Endothelial cell of umbilical vein (primary cell): ENCODE results near the gene PLPPR5.

Source experiments
- EZH2 ChIP-seq: IDR thresholded peaks from 2 replicates; pipeline ENCODE4 v1.6.1; 2012; ENCODE audit warnings: borderline replicate concordance, low read depth, mild to moderate bottlenecking, moderate library complexity, low read length, inconsistent platforms; ENCODE audit not compliant: severe bottlenecking
- POLR2A ChIP-seq: IDR thresholded peaks from 2 replicates; pipeline ENCODE4 v1.6.1; 2012; ENCODE audit warnings: low read depth, mild to moderate bottlenecking, control low read depth, low read length
- POLR2AphosphoS5 ChIP-seq: IDR thresholded peaks from 2 replicates; pipeline ENCODE4 v1.6.1; 2012; ENCODE audit warnings: low read depth, mild to moderate bottlenecking, control low read depth, low read length, moderate library complexity; ENCODE audit not compliant: insufficient read depth
- TF ChIP-seq, protein P1 (sequence below), 2 donors: IDR thresholded peaks; 1 replicate in 1 of 2; 2 replicates in 1 of 2; pipeline ENCODE4 v1.5.1; 2011; ENCODE audit warnings: low read length in 2 of 2, mild to moderate bottlenecking in 2 of 2, moderate library complexity in 2 of 2, control low read depth in 1 of 2, inconsistent platforms in 1 of 2, low read depth in 1 of 2; ENCODE audit not compliant: insufficient read depth in 1 of 2; ENCODE audit errors: extremely low read depth in 1 of 2

DNA sequence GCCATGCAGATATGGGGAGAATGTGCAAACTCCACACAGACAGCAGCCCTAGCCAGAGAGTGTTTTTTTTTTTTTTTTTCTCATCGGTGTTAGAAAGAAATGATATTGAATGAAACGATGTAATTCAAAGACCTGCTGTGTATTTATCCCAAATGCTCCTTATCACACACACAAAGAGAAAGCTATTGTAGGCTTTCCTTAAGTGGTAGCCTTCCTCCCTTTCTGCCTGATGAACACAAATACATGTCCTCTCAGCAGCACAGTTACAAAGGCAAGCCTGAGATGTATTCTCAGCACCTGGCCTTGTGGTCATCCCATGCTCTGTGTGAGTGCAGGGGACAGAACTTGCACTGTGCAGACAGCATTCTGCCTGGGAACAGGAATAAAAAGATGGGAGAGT lies 93.8 kb downstream of the PLPPR5 start:
- TF ChIP-seq, protein P1, sequence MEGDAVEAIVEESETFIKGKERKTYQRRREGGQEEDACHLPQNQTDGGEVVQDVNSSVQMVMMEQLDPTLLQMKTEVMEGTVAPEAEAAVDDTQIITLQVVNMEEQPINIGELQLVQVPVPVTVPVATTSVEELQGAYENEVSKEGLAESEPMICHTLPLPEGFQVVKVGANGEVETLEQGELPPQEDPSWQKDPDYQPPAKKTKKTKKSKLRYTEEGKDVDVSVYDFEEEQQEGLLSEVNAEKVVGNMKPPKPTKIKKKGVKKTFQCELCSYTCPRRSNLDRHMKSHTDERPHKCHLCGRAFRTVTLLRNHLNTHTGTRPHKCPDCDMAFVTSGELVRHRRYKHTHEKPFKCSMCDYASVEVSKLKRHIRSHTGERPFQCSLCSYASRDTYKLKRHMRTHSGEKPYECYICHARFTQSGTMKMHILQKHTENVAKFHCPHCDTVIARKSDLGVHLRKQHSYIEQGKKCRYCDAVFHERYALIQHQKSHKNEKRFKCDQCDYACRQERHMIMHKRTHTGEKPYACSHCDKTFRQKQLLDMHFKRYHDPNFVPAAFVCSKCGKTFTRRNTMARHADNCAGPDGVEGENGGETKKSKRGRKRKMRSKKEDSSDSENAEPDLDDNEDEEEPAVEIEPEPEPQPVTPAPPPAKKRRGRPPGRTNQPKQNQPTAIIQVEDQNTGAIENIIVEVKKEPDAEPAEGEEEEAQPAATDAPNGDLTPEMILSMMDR (IDR thresholded peaks at IDR 0.05; ENCODE audit: extremely low read depth in 1 of 2, insufficient read depth in 1 of 2, low read depth in 1 of 2, low read length in 2 of 2): no peak
- TF ChIP-seq POLR2A (no peak), EZH2 (no peak), POLR2AphosphoS5 (no peak)
